GM12874 (cell line): ENCODE results near the gene ZBTB20.

Source experiments
- TF ChIP-seq, protein P1 (sequence below): IDR thresholded peaks from 2 replicates; pipeline ENCODE4 v1.5.1; 2011; ENCODE audit warnings: low read depth, mild to moderate bottlenecking, control low read depth, low read length, moderate library complexity; ENCODE audit not compliant: insufficient read depth

Gene ZBTB20

DNA sequence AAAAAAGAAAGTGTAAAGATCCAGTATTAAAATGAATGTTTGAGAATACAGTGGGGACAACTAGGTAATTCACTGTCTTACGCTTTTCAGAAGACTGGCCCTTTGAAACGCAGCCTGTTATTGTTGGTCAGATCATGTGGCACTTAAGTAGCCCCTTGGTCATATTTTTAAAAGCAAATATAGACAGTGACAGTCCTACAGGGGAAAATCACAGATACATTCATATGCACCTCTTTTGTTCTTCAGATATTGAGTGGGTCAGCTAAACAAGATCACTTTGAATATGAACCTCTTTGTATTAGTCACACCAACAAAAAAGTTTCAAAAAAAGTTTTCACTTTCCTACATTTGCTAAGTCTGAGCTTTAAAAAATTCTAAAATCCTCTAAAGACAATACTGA, 817.3 kb downstream of the ZBTB20 start:
- TF ChIP-seq, protein P1, sequence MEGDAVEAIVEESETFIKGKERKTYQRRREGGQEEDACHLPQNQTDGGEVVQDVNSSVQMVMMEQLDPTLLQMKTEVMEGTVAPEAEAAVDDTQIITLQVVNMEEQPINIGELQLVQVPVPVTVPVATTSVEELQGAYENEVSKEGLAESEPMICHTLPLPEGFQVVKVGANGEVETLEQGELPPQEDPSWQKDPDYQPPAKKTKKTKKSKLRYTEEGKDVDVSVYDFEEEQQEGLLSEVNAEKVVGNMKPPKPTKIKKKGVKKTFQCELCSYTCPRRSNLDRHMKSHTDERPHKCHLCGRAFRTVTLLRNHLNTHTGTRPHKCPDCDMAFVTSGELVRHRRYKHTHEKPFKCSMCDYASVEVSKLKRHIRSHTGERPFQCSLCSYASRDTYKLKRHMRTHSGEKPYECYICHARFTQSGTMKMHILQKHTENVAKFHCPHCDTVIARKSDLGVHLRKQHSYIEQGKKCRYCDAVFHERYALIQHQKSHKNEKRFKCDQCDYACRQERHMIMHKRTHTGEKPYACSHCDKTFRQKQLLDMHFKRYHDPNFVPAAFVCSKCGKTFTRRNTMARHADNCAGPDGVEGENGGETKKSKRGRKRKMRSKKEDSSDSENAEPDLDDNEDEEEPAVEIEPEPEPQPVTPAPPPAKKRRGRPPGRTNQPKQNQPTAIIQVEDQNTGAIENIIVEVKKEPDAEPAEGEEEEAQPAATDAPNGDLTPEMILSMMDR, result no peak

GRCh38 chr3:114328345-114328744, 818.7 kb downstream of the ZBTB20 start:
- TF ChIP-seq, protein P1, result no peak

GRCh38 chr3:114327665-114328064, 819.4 kb downstream of the ZBTB20 start:
- TF ChIP-seq, protein P1, result no peak

GRCh38 chr3:114323546-114324254, 823.4 kb downstream of the ZBTB20 start:
- TF ChIP-seq, protein P1, result no peak

GRCh38 chr3:114320246-114320645, 826.8 kb downstream of the ZBTB20 start:
- TF ChIP-seq, protein P1, result no peak

- TF ChIP-seq, protein P1, result no peak
Observed at GRCh38 chr3:114319453-114319852, 827.6 kb downstream of the ZBTB20 start.

- TF ChIP-seq, protein P1, result no peak
Observed at GRCh38 chr3:114318295-114318694, 828.8 kb downstream of the ZBTB20 start.
